Ishikawa (cell line): ENCODE measurements around the gene SSTR4.

ENCODE experiments used
- CEBPB ChIP-seq: IDR thresholded peaks from 2 replicates; pipeline ENCODE4 v1.6.1; 2012
- CREB1 ChIP-seq: IDR thresholded peaks from 2 replicates; pipeline ENCODE4 v1.6.1; 2012; ENCODE audit warnings: low read depth
- EGR1 ChIP-seq: IDR thresholded peaks from 2 replicates; pipeline ENCODE4 v1.6.1; 2012
- EP300 ChIP-seq: IDR thresholded peaks from 2 replicates; pipeline ENCODE4 v1.6.1; 2012; ENCODE audit warnings: borderline replicate concordance
- FOXM1 ChIP-seq: IDR thresholded peaks from 2 replicates; pipeline ENCODE4 v1.6.1; 2012; ENCODE audit warnings: low read depth, borderline replicate concordance
- NFIC ChIP-seq: IDR thresholded peaks from 2 replicates; pipeline ENCODE4 v1.6.1; 2012
- RAD21 ChIP-seq: IDR thresholded peaks from 2 replicates; pipeline ENCODE4 v1.6.1; 2012; ENCODE audit warnings: low read depth
- TAF1 ChIP-seq: IDR thresholded peaks from 2 replicates; pipeline ENCODE4 v1.6.1; 2012; ENCODE audit warnings: low read depth, mild to moderate bottlenecking
- TCF12 ChIP-seq: IDR thresholded peaks from 2 replicates; pipeline ENCODE4 v1.6.1; 2012; ENCODE audit warnings: low read depth
- TEAD4 ChIP-seq: IDR thresholded peaks from 2 replicates; pipeline ENCODE4 v1.6.1; 2012
- YY1 ChIP-seq: IDR thresholded peaks from 2 replicates; pipeline ENCODE4 v1.6.1; 2012; ENCODE audit warnings: low read depth
- ZBTB7A ChIP-seq: IDR thresholded peaks from 2 replicates; pipeline ENCODE4 v1.6.1; 2012; ENCODE audit warnings: low read depth
- TF ChIP-seq, protein P1 (sequence below): IDR thresholded peaks from 2 replicates; pipeline ENCODE4 v1.6.1; 2012; ENCODE audit warnings: low read depth, mild to moderate bottlenecking
- TF ChIP-seq, protein P2 (sequence below): IDR thresholded peaks from 2 replicates; pipeline ENCODE4 v1.6.1; 2012
- TF ChIP-seq, protein P3 (sequence below): IDR thresholded peaks from 2 replicates; pipeline ENCODE4 v1.6.1; 2012

SSTR4 gene

DNA sequence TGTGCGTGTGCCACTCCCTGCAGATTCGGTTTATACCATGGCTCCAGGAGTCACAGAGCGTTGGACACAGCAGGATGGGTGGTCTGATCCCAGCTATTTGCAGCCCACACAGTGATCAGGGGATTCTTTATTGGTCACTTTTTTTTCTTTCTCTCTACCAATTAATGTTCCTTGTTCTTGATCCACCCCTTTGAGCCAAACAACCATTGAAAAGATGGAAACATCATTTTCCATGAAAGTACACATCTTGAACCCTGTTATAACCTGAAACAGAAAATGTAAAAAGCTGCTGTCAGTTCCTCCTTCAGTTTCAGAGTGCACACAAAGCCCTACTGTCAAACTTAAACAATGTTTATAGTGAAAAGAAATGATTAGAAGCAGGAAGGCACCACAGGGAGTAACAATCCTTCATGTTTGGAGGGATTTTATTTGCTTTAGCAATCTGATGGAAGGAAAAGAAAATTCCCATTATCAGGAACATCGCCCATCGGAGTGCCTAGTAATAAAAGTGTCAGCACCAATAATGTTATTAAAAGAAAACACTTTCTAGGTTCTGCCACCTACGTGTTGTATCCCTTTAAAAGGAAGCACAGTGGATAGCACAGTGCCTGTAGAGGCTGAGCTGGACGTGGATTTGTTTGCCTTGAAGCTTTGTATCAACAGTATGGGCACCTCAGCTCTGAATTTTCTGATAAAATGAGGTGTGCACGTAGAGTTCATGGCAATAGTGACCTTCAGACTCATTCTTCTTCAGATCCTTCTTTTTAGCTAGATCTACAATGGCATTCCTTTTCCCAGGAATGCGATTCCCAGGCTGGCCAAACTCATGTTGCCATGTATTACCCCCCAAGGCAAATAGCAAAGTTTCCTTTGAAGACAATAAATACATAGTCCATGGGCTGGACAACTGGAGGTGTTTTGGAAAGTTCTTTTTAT lies 30.4 kb downstream of the SSTR4 start:
- TF ChIP-seq, protein P1, sequence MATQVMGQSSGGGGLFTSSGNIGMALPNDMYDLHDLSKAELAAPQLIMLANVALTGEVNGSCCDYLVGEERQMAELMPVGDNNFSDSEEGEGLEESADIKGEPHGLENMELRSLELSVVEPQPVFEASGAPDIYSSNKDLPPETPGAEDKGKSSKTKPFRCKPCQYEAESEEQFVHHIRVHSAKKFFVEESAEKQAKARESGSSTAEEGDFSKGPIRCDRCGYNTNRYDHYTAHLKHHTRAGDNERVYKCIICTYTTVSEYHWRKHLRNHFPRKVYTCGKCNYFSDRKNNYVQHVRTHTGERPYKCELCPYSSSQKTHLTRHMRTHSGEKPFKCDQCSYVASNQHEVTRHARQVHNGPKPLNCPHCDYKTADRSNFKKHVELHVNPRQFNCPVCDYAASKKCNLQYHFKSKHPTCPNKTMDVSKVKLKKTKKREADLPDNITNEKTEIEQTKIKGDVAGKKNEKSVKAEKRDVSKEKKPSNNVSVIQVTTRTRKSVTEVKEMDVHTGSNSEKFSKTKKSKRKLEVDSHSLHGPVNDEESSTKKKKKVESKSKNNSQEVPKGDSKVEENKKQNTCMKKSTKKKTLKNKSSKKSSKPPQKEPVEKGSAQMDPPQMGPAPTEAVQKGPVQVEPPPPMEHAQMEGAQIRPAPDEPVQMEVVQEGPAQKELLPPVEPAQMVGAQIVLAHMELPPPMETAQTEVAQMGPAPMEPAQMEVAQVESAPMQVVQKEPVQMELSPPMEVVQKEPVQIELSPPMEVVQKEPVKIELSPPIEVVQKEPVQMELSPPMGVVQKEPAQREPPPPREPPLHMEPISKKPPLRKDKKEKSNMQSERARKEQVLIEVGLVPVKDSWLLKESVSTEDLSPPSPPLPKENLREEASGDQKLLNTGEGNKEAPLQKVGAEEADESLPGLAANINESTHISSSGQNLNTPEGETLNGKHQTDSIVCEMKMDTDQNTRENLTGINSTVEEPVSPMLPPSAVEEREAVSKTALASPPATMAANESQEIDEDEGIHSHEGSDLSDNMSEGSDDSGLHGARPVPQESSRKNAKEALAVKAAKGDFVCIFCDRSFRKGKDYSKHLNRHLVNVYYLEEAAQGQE: no peak

DNA sequence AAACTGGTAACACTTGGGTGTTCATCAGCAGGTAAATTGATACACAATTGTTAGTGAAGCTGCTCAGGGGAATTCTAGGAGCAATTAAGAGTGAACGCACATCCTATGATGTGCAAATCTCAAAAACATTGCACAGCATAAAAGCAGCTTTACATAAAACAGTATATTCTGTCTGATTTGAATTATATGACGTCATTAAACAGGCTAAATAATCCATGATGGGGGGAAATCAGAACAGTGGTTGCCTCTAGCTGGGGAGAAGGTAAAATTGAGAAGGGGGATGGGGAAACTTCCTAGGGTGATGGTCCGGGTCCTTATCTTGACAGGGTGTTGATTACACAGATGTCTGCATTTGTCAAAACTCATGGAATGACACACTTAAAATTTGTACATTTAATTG lies 31.7 kb downstream of the SSTR4 start:
- TF ChIP-seq, protein P1: no peak
- TF ChIP-seq TCF12: no peak
- TF ChIP-seq TEAD4: no peak
- TF ChIP-seq ZBTB7A: no peak
- TF ChIP-seq NFIC: no peak
- TF ChIP-seq, protein P2, sequence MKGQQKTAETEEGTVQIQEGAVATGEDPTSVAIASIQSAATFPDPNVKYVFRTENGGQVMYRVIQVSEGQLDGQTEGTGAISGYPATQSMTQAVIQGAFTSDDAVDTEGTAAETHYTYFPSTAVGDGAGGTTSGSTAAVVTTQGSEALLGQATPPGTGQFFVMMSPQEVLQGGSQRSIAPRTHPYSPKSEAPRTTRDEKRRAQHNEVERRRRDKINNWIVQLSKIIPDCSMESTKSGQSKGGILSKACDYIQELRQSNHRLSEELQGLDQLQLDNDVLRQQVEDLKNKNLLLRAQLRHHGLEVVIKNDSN: no peak
- no peak for TF ChIP-seq EP300
- TF ChIP-seq FOXM1: no peak
- TF ChIP-seq YY1: no peak
- no peak for TF ChIP-seq EGR1
- TF ChIP-seq, protein P3, sequence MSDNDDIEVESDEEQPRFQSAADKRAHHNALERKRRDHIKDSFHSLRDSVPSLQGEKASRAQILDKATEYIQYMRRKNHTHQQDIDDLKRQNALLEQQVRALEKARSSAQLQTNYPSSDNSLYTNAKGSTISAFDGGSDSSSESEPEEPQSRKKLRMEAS: no peak
- no peak for TF ChIP-seq TAF1
- TF ChIP-seq CEBPB: no peak
- no peak for TF ChIP-seq RAD21
- TF ChIP-seq CREB1: no peak

DNA sequence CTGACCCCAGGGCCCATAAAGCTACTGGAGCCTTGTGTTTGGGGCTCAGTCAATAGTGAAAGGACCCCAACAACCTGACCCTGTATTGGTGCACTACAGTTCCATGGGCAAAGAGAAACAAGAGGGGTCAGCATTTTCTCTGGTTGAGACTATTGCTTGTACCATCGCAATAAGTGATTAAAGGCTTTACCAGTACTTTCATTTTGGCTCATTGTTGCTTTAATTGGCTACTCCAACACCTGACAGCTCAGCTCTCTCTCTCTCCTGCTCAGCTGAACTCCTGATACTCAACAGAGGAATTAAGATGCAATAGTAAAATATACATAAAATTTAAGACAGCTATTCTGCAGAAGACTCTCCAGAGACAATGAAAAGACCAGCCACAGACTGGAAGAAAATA lies 33.2 kb downstream of the SSTR4 start:
- TF ChIP-seq TEAD4 (no peak), RAD21 (no peak), YY1 (no peak), EGR1 (no peak), ZBTB7A (no peak), TAF1 (no peak), EP300 (no peak), CEBPB (no peak), CREB1 (no peak), FOXM1 (no peak), NFIC (no peak), TCF12 (no peak)
- TF ChIP-seq, protein P1: no peak
- TF ChIP-seq, protein P2: no peak
- TF ChIP-seq, protein P3: no peak

DNA sequence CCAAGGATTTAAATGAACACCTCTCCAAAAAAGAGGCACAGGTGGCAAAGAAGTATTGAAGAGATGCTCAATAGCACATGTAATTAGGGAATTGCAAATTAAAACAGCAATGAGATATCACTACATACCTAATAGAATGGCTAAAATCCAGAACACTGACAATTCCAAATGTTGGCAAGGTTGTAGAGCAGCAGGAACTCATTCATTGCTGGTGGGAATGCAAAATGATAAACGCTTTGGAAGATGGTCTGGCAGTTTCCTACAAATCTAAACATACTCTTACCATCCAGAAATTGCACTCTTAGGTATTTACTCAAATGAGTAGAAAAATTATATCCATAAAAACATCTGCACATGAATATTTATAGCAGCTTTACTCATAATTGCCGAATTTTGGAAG lies 34.0 kb downstream of the SSTR4 start:
- no peak for TF ChIP-seq TAF1
- TF ChIP-seq CREB1: no peak
- TF ChIP-seq NFIC: no peak
- TF ChIP-seq, protein P2: no peak
- no peak for TF ChIP-seq ZBTB7A
- TF ChIP-seq FOXM1: no peak
- no peak for TF ChIP-seq EP300
- TF ChIP-seq EGR1: no peak
